GM12801 (cell line): ENCODE results near the gene CRHR1.

Source experiments
- CTCF ChIP-seq: IDR thresholded peaks from one replicate; pipeline ENCODE4 v1.5.1; 2011; ENCODE audit warnings: control low read depth; ENCODE audit not compliant: insufficient read length; ENCODE audit errors: extremely low read depth

CRHR1 gene

GRCh38 chr17:45867171-45867570, 83.1 kb downstream of the CRHR1 start:
- TF ChIP-seq CTCF, result no peak

GRCh38 chr17:45867702-45868101, 83.6 kb downstream of the CRHR1 start:
- no peak for TF ChIP-seq CTCF

GRCh38 chr17:45868276-45868675, 84.2 kb downstream of the CRHR1 start:
- TF ChIP-seq CTCF, result no peak

GRCh38 chr17:45869676-45870341, 85.7 kb downstream of the CRHR1 start:
- no peak for TF ChIP-seq CTCF

- no peak for TF ChIP-seq CTCF
Observed at GRCh38 chr17:45870342-45870974, 86.3 kb downstream of the CRHR1 start.

- TF ChIP-seq CTCF, result no peak
Observed at GRCh38 chr17:45871718-45872117, 87.6 kb downstream of the CRHR1 start.

GRCh38 chr17:45873728-45874127, 89.6 kb downstream of the CRHR1 start:
- no peak for TF ChIP-seq CTCF

GRCh38 chr17:45874151-45874550, 90.0 kb downstream of the CRHR1 start:
- TF ChIP-seq CTCF, result no peak
